Stimulated activated CD4-positive, alpha-beta T cell treated with anti-CD3 and anti-CD28 coated beads, Interleukin-2, amount 100 ng/mL, for 24 hours (primary cell): ENCODE measurements around the gene RABGAP1.

Experiments
- DNase-seq, 2 donors: peaks; one replicate each; pipeline ENCODE4 v3.0.0-alpha.2; 2020

Gene RABGAP1

GRCh38 chr9:123087359-123087888 lies 146.6 kb downstream of the RABGAP1 start:
- DNase-seq, result no peak

DNA sequence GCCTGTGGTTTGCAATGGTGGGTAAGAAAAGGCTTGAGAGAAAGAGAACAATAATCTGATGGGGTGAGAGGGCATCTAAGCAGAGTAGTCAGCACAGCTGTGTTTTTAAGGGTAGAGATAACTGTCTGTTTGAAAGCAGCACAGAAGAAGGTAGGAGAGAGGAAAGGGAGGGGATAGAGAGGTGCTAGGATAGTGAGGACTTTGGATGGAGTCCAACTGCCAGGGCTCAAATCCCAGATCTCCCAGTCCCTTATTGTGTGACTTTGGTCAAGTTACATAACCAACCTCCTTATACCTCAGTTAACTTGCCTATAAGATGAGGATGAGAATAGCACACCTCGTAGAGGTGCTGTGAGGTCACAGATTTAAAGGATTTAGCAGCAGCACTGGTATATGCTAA lies 148.2 kb downstream of the RABGAP1 start:
- DNase-seq, result no peak

GRCh38 chr9:123089790-123090189 lies 149.0 kb downstream of the RABGAP1 start:
- DNase-seq, result no peak

DNA sequence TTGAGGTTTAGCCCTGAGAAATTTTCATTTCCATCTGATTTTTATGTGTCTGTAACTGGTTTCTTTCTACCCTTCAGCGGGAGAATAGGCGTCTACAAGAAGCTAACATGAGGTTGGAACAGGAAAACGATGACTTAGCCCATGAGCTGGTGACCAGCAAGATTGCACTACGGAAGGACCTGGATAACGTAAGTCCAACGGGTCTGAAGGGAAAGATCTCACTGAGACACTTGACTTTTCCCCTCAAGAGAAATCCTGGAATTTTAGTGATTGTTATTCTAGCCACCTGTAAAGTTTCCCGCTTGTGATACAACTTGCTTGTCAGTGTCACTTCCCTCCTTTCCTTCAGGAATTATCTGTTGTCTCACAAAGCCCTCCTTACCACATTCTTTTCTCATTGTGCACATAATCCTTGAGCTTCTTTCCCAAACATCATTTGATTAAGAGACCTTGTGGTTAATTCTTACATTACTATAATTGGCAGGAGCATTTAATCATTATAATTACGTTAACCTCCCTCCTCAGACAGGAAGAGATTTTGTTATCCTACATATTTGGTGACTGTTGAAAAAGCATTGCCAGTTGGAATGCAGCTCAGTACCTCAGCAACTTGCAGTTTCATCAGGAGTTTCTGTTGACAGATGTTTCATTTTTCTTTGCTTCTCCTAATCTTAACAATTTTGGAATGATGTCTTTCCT lies 149.5 kb downstream of the RABGAP1 start:
- no peak for DNase-seq

DNA sequence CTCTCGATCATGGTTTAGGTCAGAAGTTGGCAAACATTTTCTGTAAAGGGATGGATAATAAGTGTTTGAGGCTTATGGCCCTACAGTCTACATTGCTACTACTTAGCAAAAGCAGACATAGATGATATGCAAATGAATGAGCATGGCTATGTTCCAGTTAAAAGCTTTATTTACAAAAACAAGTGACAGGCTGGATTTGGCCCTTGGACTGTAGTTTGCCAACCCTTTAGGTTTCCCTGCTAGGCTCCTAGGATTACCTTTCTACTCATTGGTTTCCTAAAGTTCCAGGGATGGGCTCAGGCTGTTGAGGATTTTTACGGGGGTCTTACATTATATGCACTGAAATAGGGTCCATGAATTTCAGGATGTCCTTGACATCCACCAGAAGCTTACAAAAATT lies 150.1 kb downstream of the RABGAP1 start:
- DNase-seq, result no peak

DNA sequence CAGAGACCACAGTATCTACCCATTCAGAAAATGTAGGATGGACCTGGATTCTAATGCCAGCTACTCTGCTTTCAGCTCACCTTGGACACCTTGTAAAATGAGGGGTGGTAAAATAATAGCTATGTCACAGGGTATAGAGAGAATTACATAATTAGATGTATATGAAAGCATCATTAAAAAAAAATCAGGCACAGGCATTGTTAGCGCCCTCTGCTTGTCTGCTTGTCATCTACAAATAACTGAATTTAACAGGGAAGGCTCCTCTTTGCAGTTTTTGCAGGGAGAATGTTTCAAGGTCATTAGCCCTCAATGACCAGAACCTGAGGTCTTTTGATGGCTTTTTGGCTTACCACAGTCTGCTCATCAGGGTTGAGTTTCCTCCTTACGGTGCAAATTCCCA lies 150.6 kb downstream of the RABGAP1 start:
- no peak for DNase-seq

GRCh38 chr9:123093141-123093540 lies 152.3 kb downstream of the RABGAP1 start:
- DNase-seq, result no peak

DNA sequence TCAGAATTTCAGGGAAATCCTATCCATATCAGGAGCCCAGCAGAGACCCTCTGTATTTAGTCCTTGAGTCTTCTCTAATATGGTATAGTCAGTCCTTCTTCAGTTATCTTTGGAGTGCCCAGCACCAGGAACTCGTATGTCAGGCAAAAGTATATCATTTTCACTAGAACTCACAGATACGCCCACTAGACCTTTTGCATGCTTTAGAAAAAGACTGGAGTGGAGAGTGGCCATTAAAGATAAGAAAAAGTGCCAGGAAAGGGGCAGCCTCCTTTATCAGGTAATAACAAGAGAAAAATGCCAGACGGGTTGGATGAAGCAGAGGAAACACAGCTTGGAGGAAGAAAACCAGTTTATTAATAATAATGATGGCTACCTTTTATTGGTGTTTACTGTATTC lies 156.2 kb downstream of the RABGAP1 start:
- DNase-seq, result no peak

GRCh38 chr9:123097430-123098095 lies 156.7 kb downstream of the RABGAP1 start:
- DNase-seq, result no peak

DNA sequence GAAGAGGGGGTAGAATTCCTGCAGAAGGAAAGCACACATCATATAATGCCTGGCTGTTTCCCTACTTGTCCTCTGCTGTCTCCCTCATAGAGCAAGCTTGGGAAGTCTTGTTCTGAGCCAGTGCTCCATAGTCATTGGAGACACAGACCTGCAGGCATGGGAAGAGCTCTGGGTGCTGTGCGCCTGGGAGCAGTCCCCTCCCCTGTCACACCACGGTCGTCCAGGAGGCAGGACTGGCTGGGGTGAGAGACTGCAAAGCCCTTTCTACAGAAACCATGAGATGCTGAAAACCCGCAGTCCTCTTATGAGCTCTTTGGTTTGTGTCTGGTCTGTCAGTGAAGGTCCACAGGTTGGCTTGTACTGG lies 157.3 kb downstream of the RABGAP1 start:
- DNase-seq, result no peak

- no peak for DNase-seq
These were observed 158.2 kb downstream of the RABGAP1 start for GRCh38 chr9:123099042-123099441.

DNA sequence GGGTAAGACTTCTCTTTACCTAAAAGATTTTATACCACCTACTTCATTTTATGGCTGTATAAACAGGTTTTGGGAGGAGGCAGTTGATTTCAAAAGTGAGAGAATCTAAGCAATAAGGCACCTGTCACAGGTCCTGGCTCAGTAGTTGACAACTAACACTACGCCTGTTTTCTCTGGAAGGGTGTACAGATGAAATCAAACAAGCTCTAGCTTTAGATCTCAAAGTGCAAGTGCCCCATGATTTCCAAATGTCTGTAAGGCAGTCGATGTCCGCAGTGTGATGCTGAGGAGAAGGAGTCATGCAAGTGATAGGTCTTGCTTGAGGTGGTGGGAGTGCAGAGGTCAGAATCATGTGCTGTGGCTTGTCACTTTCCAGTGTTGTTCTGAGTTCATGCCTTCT lies 158.7 kb downstream of the RABGAP1 start:
- DNase-seq, result no peak

DNA sequence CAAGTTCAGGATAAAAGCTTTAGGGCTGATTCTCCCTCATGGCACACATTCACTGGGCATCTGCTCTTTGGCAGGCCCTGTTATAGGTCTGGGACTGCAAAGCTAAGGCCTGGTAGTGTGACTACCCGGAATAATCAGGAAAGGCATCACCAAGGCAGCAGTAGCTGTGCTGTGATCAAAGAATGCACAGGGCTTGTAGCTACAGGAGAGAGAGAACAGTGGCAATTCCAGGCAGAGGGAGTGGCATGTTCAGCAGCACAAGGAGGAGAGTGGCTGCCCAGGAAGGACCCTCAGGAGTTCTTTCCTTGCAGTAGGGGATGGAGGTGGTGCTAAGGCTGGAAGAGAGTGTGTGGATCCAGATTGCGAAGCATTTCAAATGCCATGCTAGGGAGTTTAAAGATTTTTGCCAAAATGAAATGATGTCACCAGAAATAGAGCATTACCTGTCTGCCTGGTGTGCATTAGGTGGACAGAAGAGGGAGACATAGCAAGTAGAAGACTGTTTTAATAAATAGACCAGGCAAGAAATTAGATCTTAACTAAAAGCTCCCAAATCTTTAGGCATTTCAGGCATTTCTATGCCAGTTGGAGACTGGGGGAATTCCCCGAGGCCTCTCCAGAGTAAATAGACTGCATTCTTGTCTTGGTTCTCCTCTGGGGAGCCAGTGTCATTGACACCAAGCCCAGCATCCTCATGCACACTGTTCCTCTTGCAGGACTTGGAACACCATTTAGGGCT lies 161.7 kb downstream of the RABGAP1 start:
- no peak for DNase-seq

- DNase-seq, result no peak
These were observed 164.0 kb downstream of the RABGAP1 start for GRCh38 chr9:123104807-123105206.

DNA sequence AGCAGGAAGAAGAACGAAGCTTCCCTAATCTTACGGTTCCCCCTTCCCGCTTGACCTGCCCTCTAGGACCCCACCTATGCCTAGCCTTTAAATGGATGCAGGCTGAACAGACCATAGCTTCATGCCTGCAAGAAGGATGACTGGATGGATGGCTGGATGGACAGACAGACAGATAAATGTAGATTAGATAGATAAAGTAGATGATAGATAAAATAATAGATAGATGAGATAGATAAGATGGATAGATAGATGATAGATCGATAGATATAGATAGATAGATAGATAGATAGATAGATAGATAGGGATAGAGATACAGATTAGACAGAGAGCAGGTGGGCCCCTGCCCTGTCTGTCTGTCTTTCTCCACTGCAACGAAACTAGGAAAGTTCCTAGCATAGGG lies 164.7 kb downstream of the RABGAP1 start:
- DNase-seq, result no peak

- DNase-seq, result no peak
These were observed 166.9 kb downstream of the RABGAP1 start for GRCh38 chr9:123107639-123108285.

DNA sequence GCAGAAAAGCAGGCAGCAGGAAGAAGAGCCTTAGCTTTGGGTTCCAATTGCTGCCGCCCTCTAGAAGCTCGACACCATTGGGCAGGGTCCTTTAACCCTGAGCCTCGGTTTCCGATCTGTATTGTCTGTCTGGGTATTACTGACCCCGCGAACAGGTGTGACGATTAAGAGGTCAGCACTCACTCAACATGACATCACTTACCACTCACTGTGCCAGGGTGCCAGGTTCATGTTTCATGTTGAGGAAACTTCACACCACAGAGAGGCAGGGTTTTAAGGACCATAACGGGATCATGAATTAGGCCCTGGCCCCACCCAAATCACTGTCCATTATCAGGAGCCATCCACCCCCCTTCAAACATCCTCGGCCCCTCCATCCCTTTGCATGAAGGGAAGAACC lies 168.2 kb downstream of the RABGAP1 start:
- DNase-seq, result no peak

DNA sequence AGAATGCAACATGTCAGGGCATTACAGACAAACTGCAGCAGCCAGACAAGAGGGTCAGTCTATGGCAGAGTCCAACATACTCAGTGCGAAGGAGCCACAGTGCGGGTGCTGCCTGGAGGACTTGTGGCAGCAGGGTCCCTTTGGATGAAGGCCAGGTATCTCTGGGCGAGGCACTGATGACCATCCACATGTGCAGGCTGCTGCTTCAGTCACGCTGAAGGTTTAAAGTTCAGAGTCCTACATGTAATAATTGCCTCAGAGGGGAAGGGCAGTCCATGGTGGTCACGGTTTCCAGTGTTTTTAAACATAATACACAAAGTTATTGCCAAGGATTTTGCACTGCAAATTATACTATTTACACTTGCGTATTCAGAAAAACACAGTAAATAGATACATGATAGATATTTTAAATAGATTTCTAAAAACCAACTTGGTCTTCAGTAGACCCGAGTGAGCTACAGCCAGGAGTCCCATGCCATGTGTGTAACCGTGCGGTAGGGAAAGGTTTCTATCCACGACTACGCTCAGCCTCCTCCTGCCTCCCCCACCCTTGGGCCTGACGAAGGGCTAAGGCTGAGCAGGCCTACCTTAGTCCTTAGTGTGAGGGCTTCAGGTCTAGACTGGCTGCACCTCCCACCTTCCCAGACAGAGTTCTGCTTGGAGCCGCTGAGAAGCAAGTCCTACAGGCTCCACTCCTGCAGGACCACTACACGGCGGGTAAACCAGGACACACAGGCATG lies 168.9 kb downstream of the RABGAP1 start:
- DNase-seq, result no peak

DNA sequence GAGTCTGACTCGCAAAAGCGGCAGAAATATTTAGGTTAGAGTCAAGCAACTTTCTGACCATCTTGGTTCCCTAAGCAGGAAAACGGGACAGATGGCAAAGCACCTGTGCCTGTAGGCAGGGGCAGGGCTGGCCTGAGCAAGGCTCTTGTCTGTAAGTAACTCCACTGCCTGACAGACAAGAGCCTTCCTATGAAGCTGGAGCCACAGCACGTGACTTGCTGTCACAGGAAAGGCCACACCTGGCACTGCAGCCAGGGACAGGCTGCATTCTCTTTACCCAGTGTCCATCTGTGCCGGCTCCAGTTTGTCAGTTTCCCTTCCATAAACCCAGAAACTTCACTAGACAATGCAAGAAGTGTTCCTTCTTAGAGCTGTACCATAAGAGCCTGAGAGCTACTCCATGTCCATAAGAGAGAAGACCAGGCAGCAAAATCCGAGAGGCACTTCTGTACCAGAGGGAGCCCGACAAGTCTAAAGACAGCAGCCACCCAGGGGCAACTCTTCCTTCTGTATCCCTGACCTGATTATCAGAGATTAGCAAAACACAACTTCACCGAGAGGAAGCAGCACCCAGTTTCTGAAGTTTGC lies 170.7 kb downstream of the RABGAP1 start:
- no peak for DNase-seq

DNA sequence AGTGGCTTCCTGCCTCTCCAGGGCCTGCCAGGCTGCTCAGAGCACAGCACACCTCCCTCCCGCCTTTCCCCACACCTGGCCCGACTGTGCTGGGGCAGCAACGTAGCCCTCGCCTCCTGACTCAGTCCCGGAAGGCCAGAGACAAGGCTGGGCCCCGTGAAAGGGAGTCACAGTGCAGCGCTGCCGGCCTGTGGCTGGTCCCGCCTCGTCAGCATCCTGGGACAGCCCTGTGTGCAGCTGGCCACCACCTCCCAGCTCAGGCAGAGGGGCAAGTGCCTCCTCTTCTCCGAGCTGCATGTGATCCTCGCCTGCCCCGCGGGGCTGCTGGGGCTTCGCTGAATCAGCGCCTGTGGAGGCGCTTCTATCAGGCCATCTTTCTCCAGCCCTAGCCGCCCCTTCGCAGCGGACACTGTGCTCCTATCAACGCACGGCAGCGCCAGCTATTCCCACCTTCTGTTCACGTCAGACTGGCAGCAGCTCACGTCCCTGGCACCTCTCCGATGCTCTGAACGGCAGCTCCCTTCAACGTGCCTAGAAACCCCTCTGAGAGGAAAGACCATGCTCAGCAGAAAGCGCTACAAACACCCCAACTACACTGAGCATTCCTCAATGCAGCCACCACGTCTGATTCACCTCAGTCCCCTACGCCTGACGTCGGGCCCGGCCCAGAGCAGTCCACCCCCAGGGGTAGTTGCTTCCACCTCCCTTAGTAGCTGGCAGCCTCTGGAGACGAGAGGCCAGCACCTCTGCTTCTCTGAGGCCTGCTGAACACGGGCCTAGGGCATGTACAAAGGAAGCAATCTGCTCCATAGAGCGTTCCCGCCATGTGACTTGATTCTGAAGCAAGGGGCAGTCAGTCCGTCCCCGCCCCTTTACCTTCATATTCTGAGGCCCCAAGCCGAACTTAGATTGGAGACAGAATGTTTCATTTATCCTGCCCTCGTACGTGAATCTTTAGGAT lies 171.5 kb downstream of the RABGAP1 start:
- DNase-seq, result peak in 1 of 2 donors; percentile 19

DNA sequence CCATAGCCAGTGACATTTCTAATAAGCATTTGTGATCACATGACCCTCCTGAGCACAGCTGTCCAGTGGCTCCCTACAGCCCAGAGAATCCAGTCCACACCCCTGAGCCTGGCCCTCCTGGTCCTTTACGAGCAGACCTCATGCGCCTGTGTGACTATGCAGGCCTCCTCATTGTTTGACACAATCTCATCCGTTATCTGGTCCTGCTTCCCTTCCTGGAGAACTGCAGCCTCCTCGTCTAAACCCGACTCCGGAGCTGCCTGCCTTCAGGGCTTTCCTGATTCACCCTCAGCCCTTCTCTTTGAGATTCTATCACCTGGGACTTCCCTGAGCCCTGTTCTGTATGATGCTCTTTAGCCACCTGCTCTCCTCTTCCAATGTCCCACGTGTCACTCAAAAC lies 172.4 kb downstream of the RABGAP1 start:
- no peak for DNase-seq
